K562 (cell line): ENCODE data around the gene CNTN6. TPM values are rescaled to one million over a fixed set of nuclear protein-coding genes. Genes with fewer than 3 reads are reported as not detected.

Experiments
- ATAC-seq: fragments of 200-7000 bp; cut with Tn5 transposase; 3 replicates; pipeline ENCODE4 v1.9.1; 2020; ENCODE audit warnings: moderate library complexity
- BruUV-seq: library from RNA; stranded (reverse); fragments of 400-500 nt; replicated peaks from 2 replicates; lab custom pipeline; 2021; lab: Mats Ljungman, UMichigan
- CTCF ChIA-PET: fragments of 300-600 bp; formaldehyde crosslinking; extraction: SDS; loops from one replicate; lab custom pipeline; 2021; ENCODE audit warnings: low intra/inter-chr PET ratio; lab: Yijun Ruan, JAX
- POLR2A ChIA-PET: fragments of 300-600, 350-650 bp; sonication (Branson Sonifier 250); formaldehyde crosslinking; extraction: SDS; loops from one replicate; lab custom pipeline; 2021; ENCODE audit warnings: antibody characterized with exemption, inconsistent platforms; lab: Yijun Ruan, JAX
- DNase-seq, 4 experiments: peaks; one replicate each; pipeline versions ENCODE4 v3.0.0 to v3.0.0-alpha.2; 2011 to 2018; ENCODE audit warnings: low spot score in 3 of 4, mixed read lengths in 3 of 4; ENCODE audit errors: extremely low read depth in 1 of 4
- FAIRE-seq: peaks from 2 replicates; lab custom pipeline; 2011; peaks lifted over from hg19 to GRCh38; lab: Jason Lieb, UNC
- H2AFZ ChIP-seq: 2 replicates; pipeline ENCODE4 v1.6.0; 2011; ENCODE audit warnings: low read depth, low read length, control low read depth, inconsistent platforms
- H3K27ac ChIP-seq: fragments of 200-600 bp; 3 replicates; pipeline ENCODE4 v1.8.0; 2011; ENCODE audit warnings: low read depth, mild to moderate bottlenecking, control low read depth, inconsistent platforms, low read length, moderate library complexity, mixed read lengths; ENCODE audit errors: extremely low read depth
- H3K27me3 ChIP-seq, 2 experiments: fragments of 300-600 bp in 1 of 2; 2 replicates in 1 of 2; 3 replicates in 1 of 2; pipeline versions ENCODE4 v1.6.0 to v1.8.0; 2011; ENCODE audit warnings: inconsistent platforms in 2 of 2, low read length in 2 of 2, mild to moderate bottlenecking in 1 of 2, mixed read lengths in 1 of 2, moderate library complexity in 1 of 2; ENCODE audit not compliant: control insufficient read depth in 2 of 2, insufficient read depth in 2 of 2
- H3K36me3 ChIP-seq: fragments of 300-600 bp; 3 replicates; pipeline ENCODE4 v1.8.0; 2011; ENCODE audit warnings: mild to moderate bottlenecking, low read length, inconsistent platforms; ENCODE audit not compliant: control insufficient read depth, insufficient read depth
- H3K4me1 ChIP-seq, 2 experiments: fragments of 200-600 bp in 1 of 2; replicated peaks in 1 of 2; 2 replicates in 1 of 2; 3 replicates in 1 of 2; pipeline versions ENCODE4 v1.5.1 to v1.8.0; 2011; ENCODE audit warnings: inconsistent platforms in 2 of 2, low read length in 2 of 2, mild to moderate bottlenecking in 1 of 2, mixed read lengths in 1 of 2, moderate library complexity in 1 of 2; ENCODE audit not compliant: control insufficient read depth in 2 of 2, insufficient read depth in 2 of 2
- H3K4me2 ChIP-seq: 2 replicates; pipeline ENCODE4 v1.6.1; 2011; ENCODE audit warnings: low read length, control low read depth, inconsistent platforms, mixed read lengths; ENCODE audit not compliant: insufficient read depth
- H3K4me3 ChIP-seq: fragments of 200-600 bp; sonication (generic), shearing (Covaris generic); 2 replicates; pipeline ENCODE4 v1.5.1; 2016; ENCODE audit warnings: control low read depth, inconsistent platforms
- H3K79me2 ChIP-seq: fragments of 200-600 bp; 3 replicates; pipeline ENCODE4 v1.8.0; 2011; ENCODE audit warnings: low read length, inconsistent platforms; ENCODE audit not compliant: control insufficient read depth, insufficient read depth
- H3K9ac ChIP-seq, 2 experiments: 2 replicates each; pipeline versions ENCODE4 v1.6.0 to v1.6.1; 2011; ENCODE audit warnings: low read depth in 2 of 2, low read length in 2 of 2, control low read depth in 1 of 2, inconsistent platforms in 1 of 2, mild to moderate bottlenecking in 1 of 2, mixed read lengths in 1 of 2; ENCODE audit not compliant: insufficient read depth in 1 of 2
- H3K9me1 ChIP-seq: one replicate; pipeline ENCODE4 v1.6.0; 2011; ENCODE audit warnings: inconsistent platforms, mild to moderate bottlenecking, low read length, moderate library complexity; ENCODE audit not compliant: control insufficient read depth, insufficient read depth
- H3K9me3 ChIP-seq: replicated peaks from 2 replicates; pipeline ENCODE4 v1.5.1; 2011; ENCODE audit warnings: low read depth, low read length, inconsistent platforms; ENCODE audit not compliant: control insufficient read depth, insufficient read depth
- H4K20me1 ChIP-seq: replicated peaks from 2 replicates; pipeline ENCODE4 v1.6.1; 2011; ENCODE audit warnings: low read length, inconsistent platforms, mixed read lengths; ENCODE audit not compliant: control insufficient read depth, insufficient read depth
- BRD4 ChIP-seq: fragments of 200-600 bp; sonication (generic); IDR thresholded peaks from 2 replicates; pipeline ENCODE4 v1.6.1; 2017; ENCODE audit warnings: inconsistent platforms
- DDX20 ChIP-seq: fragments of 450-650 bp; IDR thresholded peaks from 2 replicates; pipeline ENCODE4 v1.6.1; 2016; ENCODE audit warnings: missing genetic modification characterization, low read depth, mild to moderate bottlenecking, missing compliant biosample characterization, moderate library complexity
- FOXA1 ChIP-seq: fragments of 450-650 bp; IDR thresholded peaks from 2 replicates; pipeline ENCODE4 v1.6.1; 2016; ENCODE audit warnings: mild to moderate bottlenecking, borderline replicate concordance
- GATAD2A ChIP-seq: fragments of 450-650 bp; IDR thresholded peaks from 2 replicates; pipeline ENCODE4 v1.6.1; 2017
- KLF10 ChIP-seq: fragments of 250-450 bp; sonication (Bioruptor Pico); IDR thresholded peaks from 2 replicates; pipeline ENCODE4 v1.6.1; 2021; ENCODE audit warnings: matching md5 sums
- MCM7 ChIP-seq, 2 experiments: fragments of 450-650 bp; IDR thresholded peaks; 2 replicates each; pipeline ENCODE4 v1.6.1; 2016 to 2018
- MYBL2 ChIP-seq, 2 experiments: fragments of 450-650 bp in 1 of 2; sonication (generic) in 1 of 2; formaldehyde crosslinking in 1 of 2; IDR thresholded peaks; 2 replicates each; pipeline versions ENCODE4 v1.6.1 to v1.8.1; 2017 to 2022; ENCODE audit warnings: borderline replicate concordance in 1 of 2, inconsistent platforms in 1 of 2, low read depth in 1 of 2, mild to moderate bottlenecking in 1 of 2, missing genetic modification reagents in 1 of 2, moderate library complexity in 1 of 2
- RFX7 ChIP-seq: fragments of 250-450 bp; sonication (Bioruptor Pico); IDR thresholded peaks from 2 replicates; pipeline ENCODE4 v1.5.1; 2021; ENCODE audit warnings: mild to moderate bottlenecking
- SMAD3 ChIP-seq: fragments of 450-650 bp; formaldehyde crosslinking; conservative IDR thresholded peaks from 2 replicates; pipeline ENCODE4 v1.4.0; 2020; ENCODE audit warnings: mild to moderate bottlenecking
- ZFP30 ChIP-seq: fragments of 250-450 bp; sonication (Bioruptor Pico); IDR thresholded peaks from 2 replicates; pipeline ENCODE4 v1.8.0; 2022; ENCODE audit warnings: moderate library complexity, mild to moderate bottlenecking, inconsistent platforms, borderline replicate concordance
- ZNF589 ChIP-seq: fragments of 200-800 bp; sonication (Bioruptor generic); IDR thresholded peaks from 2 replicates; pipeline ENCODE4 v1.6.1; 2016; ENCODE audit warnings: low read depth, missing genetic modification characterization, missing compliant biosample characterization
- ZNF77 ChIP-seq: fragments of 250-450 bp; sonication (Bioruptor Pico); IDR thresholded peaks from 2 replicates; pipeline ENCODE4 v1.5.0; 2020
- WGBS: fragments of 100-300 bp; shearing (Covaris generic); methylation state at CpG from one replicate; pipeline ENCODE4 v1.1.6; 2016; ENCODE audit warnings: low coverage, mixed read lengths; ENCODE audit not compliant: insufficient coverage; ENCODE audit errors: missing lambda C conversion rate; 5-methylcytosine and 5-hydroxymethylcytosine counted together
- in situ Hi-C: fragments of 300-500 bp; cut with MboI; formaldehyde crosslinking; loops from 4 replicates; pipeline ENCODE4 v1.15.0; 2018; ENCODE audit warnings: inconsistent platforms, mixed read lengths
- intact Hi-C: fragments of 100-400 bp; cut with micrococcal nuclease; formaldehyde crosslinking; loops from 2 replicates; pipeline ENCODE4 v1.14.2; 2022
- polyA plus RNA-seq, 8 experiments: library from polyadenylated mRNA; depleted of rRNA in 4 of 8; stranded (reverse) in 5 of 8; unstranded in 3 of 8; fragments of >200 nt; fragmentation: Nextera tagmentation in 2 of 8; fragmentation: Illumina TruSeq in 1 of 8; extraction: Ambion mirVana in 2 of 8; extraction: Trizol in 1 of 8; gene quantifications; 2 replicates each; pipeline versions ENCODE4 v1.2.1 to v1.2.3, GENCODE V29; 2011 to 2014; ENCODE audit warnings: inconsistent platforms in 1 of 8, missing spikeins in 1 of 8
- total RNA-seq, 7 experiments: library from RNA; depleted of rRNA in 6 of 7; stranded (reverse); fragments of >200 nt in 6 of 7; fragmentation: Illumina TruSeq in 2 of 7; extraction: Trizol in 2 of 7; gene quantifications; 2 replicates each; pipeline versions ENCODE4 v1.2.1 to v1.2.3, GENCODE V29; 2011 to 2021; ENCODE audit warnings: low replicate concordance in 1 of 7
- TF ChIP-seq, protein P1 (sequence below): sonication (generic); formaldehyde crosslinking; IDR thresholded peaks from 2 replicates; pipeline ENCODE4 v1.9.0; 2022; ENCODE audit warnings: mild to moderate bottlenecking, missing genetic modification reagents
- TF ChIP-seq, protein P2 (sequence below): fragments of 450-650 bp; IDR thresholded peaks from 2 replicates; pipeline ENCODE4 v1.6.1; 2016; ENCODE audit warnings: low read depth, mild to moderate bottlenecking, moderate library complexity

The CNTN6 gene
- total and polyA plus RNA-seq, 9 of the 15 experiments (the other 6 are each of a cell fraction or from before 2014, with no cell fraction given): not detected

GRCh38 chr3:1072041-1072440 is 20.8 kb upstream of the CNTN6 start:
- no peak overlapping the region for H2AFZ ChIP-seq
- DNase-seq (no peak), ATAC-seq (no peak), FAIRE-seq (no peak)
- H3K4me3 ChIP-seq: no peak overlapping the region
- H3K9me1 ChIP-seq: no peaks in the 10 kb centered on the region
- no peak overlapping the region for H3K9ac ChIP-seq
- in situ Hi-C loops: no loop called here
- H3K9me3 ChIP-seq: no peaks in the 10 kb centered on the region
- intact Hi-C loops: no loop called here
- WGBS: 0% methylated on average over 5 of the region's 5 CpGs
- no peak for TF ChIP-seq MYBL2 (IDR thresholded peaks at IDR 0.05; ENCODE audit: low read depth)
- TF ChIP-seq MYBL2 (CRISPR knock-in tag; IDR thresholded peaks at IDR 0.05; ENCODE audit: borderline replicate concordance): no peak
- no peak for TF ChIP-seq BRD4
- TF ChIP-seq ZFP30 (CRISPR knock-in tag): no peak
- no peak for TF ChIP-seq RFX7
- TF ChIP-seq FOXA1: no peak
- TF ChIP-seq, protein P1, sequence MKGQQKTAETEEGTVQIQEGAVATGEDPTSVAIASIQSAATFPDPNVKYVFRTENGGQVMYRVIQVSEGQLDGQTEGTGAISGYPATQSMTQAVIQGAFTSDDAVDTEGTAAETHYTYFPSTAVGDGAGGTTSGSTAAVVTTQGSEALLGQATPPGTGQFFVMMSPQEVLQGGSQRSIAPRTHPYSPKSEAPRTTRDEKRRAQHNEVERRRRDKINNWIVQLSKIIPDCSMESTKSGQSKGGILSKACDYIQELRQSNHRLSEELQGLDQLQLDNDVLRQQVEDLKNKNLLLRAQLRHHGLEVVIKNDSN (CRISPR knock-in tag): no peak
- no peak for TF ChIP-seq ZNF589 (CRISPR knock-in tag)
- no peak for TF ChIP-seq SMAD3 (CRISPR knock-in tag)
- TF ChIP-seq ZNF77 (CRISPR knock-in tag): no peak
- no peak for TF ChIP-seq MCM7 (IDR thresholded peaks at IDR 0.05)
- no peak for TF ChIP-seq GATAD2A
- TF ChIP-seq KLF10: no peak
- no peak for TF ChIP-seq DDX20 (tag)
- TF ChIP-seq, protein P2, sequence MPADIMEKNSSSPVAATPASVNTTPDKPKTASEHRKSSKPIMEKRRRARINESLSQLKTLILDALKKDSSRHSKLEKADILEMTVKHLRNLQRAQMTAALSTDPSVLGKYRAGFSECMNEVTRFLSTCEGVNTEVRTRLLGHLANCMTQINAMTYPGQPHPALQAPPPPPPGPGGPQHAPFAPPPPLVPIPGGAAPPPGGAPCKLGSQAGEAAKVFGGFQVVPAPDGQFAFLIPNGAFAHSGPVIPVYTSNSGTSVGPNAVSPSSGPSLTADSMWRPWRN: no peak
- no peaks in the 10 kb centered on the region for H3K27me3 ChIP-seq
- H3K79me2 ChIP-seq: no peaks in the 10 kb centered on the region
- no peaks in the 10 kb centered on the region for H3K4me1 ChIP-seq
- no TSS peak for BruUV-seq
- no peak overlapping the region for H3K4me2 ChIP-seq
- no peaks in the 10 kb centered on the region for H3K36me3 ChIP-seq
- CTCF ChIA-PET: no interaction called here
- no peak overlapping the region for H3K27ac ChIP-seq
- POLR2A ChIA-PET: no interaction called here
- H4K20me1 ChIP-seq: no peaks in the 10 kb centered on the region
